H9 (cell line): Measurements from ENCODE around the gene HDAC2. TPM values are rescaled to one million over a fixed set of nuclear protein-coding genes. Genes with fewer than 3 reads are reported as not detected.

Experiments used
- DNase-seq: peaks from one replicate; pipeline ENCODE4 v3.0.0-alpha.2; 2017
- H2AFZ ChIP-seq: one replicate; pipeline ENCODE4 v1.6.1; 2013; ENCODE audit warnings: mild to moderate bottlenecking, low read length, control low read depth, moderate library complexity
- H2AK5ac ChIP-seq: 2 replicates; pipeline ENCODE4 v1.6.1; 2013; ENCODE audit warnings: low read length, control low read depth, mixed read lengths; ENCODE audit not compliant: insufficient read length
- H2BK120ac ChIP-seq: one replicate; pipeline ENCODE4 v1.6.1; 2013; ENCODE audit warnings: low read depth, mild to moderate bottlenecking, low read length, control low read depth, inconsistent platforms; ENCODE audit not compliant: poor library complexity, severe bottlenecking
- H2BK12ac ChIP-seq: 2 replicates; pipeline ENCODE4 v1.6.1; 2013; ENCODE audit warnings: low read length, control low read depth, mixed read lengths, low read depth; ENCODE audit not compliant: insufficient read length
- H2BK15ac ChIP-seq: 2 replicates; pipeline ENCODE4 v1.6.1; 2013; ENCODE audit warnings: low read depth, low read length, control low read depth
- H2BK20ac ChIP-seq: one replicate; pipeline ENCODE4 v1.6.1; 2013; ENCODE audit warnings: low read depth, mild to moderate bottlenecking, low read length, control low read depth, inconsistent platforms; ENCODE audit not compliant: poor library complexity, severe bottlenecking
- H2BK5ac ChIP-seq: 2 replicates; pipeline ENCODE4 v1.6.1; 2013; ENCODE audit warnings: low read length, control low read depth, mixed read lengths; ENCODE audit not compliant: insufficient read length
- H3K14ac ChIP-seq: 2 replicates; pipeline ENCODE4 v1.6.1; 2013; ENCODE audit warnings: low read length, control low read depth; ENCODE audit not compliant: insufficient read depth
- H3K18ac ChIP-seq: 2 replicates; pipeline ENCODE4 v1.6.1; 2013; ENCODE audit warnings: low read depth, mild to moderate bottlenecking, mixed read lengths, low read length, control low read depth; ENCODE audit not compliant: insufficient read length
- H3K23ac ChIP-seq: 2 replicates; pipeline ENCODE4 v1.6.1; 2013; ENCODE audit warnings: low read length, control low read depth, mixed read lengths, low read depth; ENCODE audit not compliant: insufficient read length
- H3K23me2 ChIP-seq: 2 replicates; pipeline ENCODE4 v1.6.1; 2013; ENCODE audit warnings: low read depth, mild to moderate bottlenecking, mixed read lengths, low read length, control low read depth; ENCODE audit not compliant: insufficient read length, poor library complexity, severe bottlenecking
- H3K27ac ChIP-seq: 2 replicates; pipeline ENCODE4 v1.5.1; 2013; ENCODE audit warnings: low read length, control low read depth, mixed read lengths, low read depth; ENCODE audit not compliant: insufficient read length
- H3K27me3 ChIP-seq: 2 replicates; pipeline ENCODE4 v1.6.1; 2013; ENCODE audit warnings: low read length, control low read depth, inconsistent platforms; ENCODE audit not compliant: insufficient read depth
- H3K4ac ChIP-seq: 2 replicates; pipeline ENCODE4 v1.6.1; 2013; ENCODE audit warnings: low read depth, mild to moderate bottlenecking, control low read depth, inconsistent platforms, low read length, moderate library complexity
- H3K4me1 ChIP-seq: 2 replicates; pipeline ENCODE4 v1.6.1; 2013; ENCODE audit warnings: low read length, control low read depth, inconsistent platforms; ENCODE audit not compliant: insufficient read depth
- H3K4me2 ChIP-seq: 2 replicates; pipeline ENCODE4 v1.6.1; 2013; ENCODE audit warnings: low read length, control low read depth, mixed read lengths; ENCODE audit not compliant: insufficient read length, insufficient read depth
- H3K56ac ChIP-seq: 2 replicates; pipeline ENCODE4 v1.6.1; 2013; ENCODE audit warnings: low read depth, mild to moderate bottlenecking, mixed read lengths, low read length, control low read depth; ENCODE audit not compliant: insufficient read length
- H3K79me1 ChIP-seq: 2 replicates; pipeline ENCODE4 v1.6.1; 2013; ENCODE audit warnings: low read depth, mild to moderate bottlenecking, moderate library complexity, low read length, control low read depth, inconsistent platforms; ENCODE audit not compliant: insufficient read depth, poor library complexity, severe bottlenecking
- H3K79me2 ChIP-seq: 2 replicates; pipeline ENCODE4 v1.6.1; 2013; ENCODE audit warnings: low read length, control low read depth, inconsistent platforms; ENCODE audit not compliant: insufficient read depth
- H3K9ac ChIP-seq: 2 replicates; pipeline ENCODE4 v1.6.1; 2013; ENCODE audit warnings: low read length, control low read depth, mixed read lengths; ENCODE audit not compliant: insufficient read length; ENCODE audit errors: extremely low read depth
- H3K9me3 ChIP-seq: one replicate; pipeline ENCODE4 v1.6.1; 2013; ENCODE audit warnings: low read depth, low read length, inconsistent platforms; ENCODE audit not compliant: control insufficient read depth
- H3T11ph ChIP-seq: one replicate; pipeline ENCODE4 v1.6.1; 2013; ENCODE audit warnings: mild to moderate bottlenecking, low read length, control low read depth, inconsistent platforms
- H4K20me1 ChIP-seq: one replicate; pipeline ENCODE4 v1.6.1; 2013; ENCODE audit not compliant: control insufficient read depth, insufficient read length, insufficient read depth
- H4K5ac ChIP-seq: 2 replicates; pipeline ENCODE4 v1.6.1; 2013; ENCODE audit warnings: low read depth, mild to moderate bottlenecking, mixed read lengths, low read length, control low read depth; ENCODE audit not compliant: insufficient read length
- H4K8ac ChIP-seq: replicated peaks from 2 replicates; pipeline ENCODE4 v1.6.1; 2013; ENCODE audit warnings: low read length, control low read depth, mixed read lengths, low read depth; ENCODE audit not compliant: insufficient read length
- H4K91ac ChIP-seq: 2 replicates; pipeline ENCODE4 v1.6.1; 2013; ENCODE audit warnings: low read depth, mild to moderate bottlenecking, moderate library complexity, mixed read lengths, low read length, control low read depth; ENCODE audit not compliant: insufficient read length
- H3K27ac Mint-ChIP-seq, 3 experiments: 2 replicates in 2 of 3; 3 replicates in 1 of 3; pipeline ENCODE4 v1.8.0; 2020 to 2021; ENCODE audit warnings: mixed read lengths in 3 of 3, mild to moderate bottlenecking in 1 of 3, moderate library complexity in 1 of 3
- H3K27me3 Mint-ChIP-seq: 2 replicates; pipeline ENCODE4 v1.8.0; 2021; ENCODE audit warnings: low read depth, mild to moderate bottlenecking, moderate library complexity, mixed read lengths
- H3K36me3 Mint-ChIP-seq, 3 experiments: 2 replicates in 2 of 3; 3 replicates in 1 of 3; pipeline ENCODE4 v1.8.0; 2020 to 2021; ENCODE audit warnings: low read depth in 3 of 3, mixed read lengths in 3 of 3; ENCODE audit not compliant: insufficient read depth in 1 of 3
- H3K4me1 Mint-ChIP-seq, 2 experiments: 2 replicates each; pipeline ENCODE4 v1.8.0; 2020; ENCODE audit warnings: mixed read lengths in 2 of 2
- H3K4me3 Mint-ChIP-seq, 2 experiments: 2 replicates in 1 of 2; 3 replicates in 1 of 2; pipeline ENCODE4 v1.8.0; 2020 to 2021; ENCODE audit warnings: mild to moderate bottlenecking in 2 of 2, mixed read lengths in 2 of 2, moderate library complexity in 1 of 2
- H3K9me3 Mint-ChIP-seq, 2 experiments: 2 replicates in 1 of 2; 3 replicates in 1 of 2; pipeline ENCODE4 v1.8.0; 2020; ENCODE audit warnings: mild to moderate bottlenecking in 2 of 2, mixed read lengths in 2 of 2, moderate library complexity in 1 of 2
- CTCF ChIP-seq: fragments of 200-600 bp; sonication (generic); conservative IDR thresholded peaks from 3 replicates; pipeline ENCODE4 v1.8.0; 2021; ENCODE audit warnings: antibody characterized with exemption, mild to moderate bottlenecking
- WGBS: extraction: QIAGEN DNeasy Blood & Tissue Kit; methylation state at CpG from one replicate; pipeline ENCODE4 v1.1.7; 2013; ENCODE audit warnings: missing lambda C conversion rate, low lambda C conversion rate, mixed read lengths; ENCODE audit not compliant: insufficient read length; ENCODE audit errors: extremely low coverage; 5-methylcytosine and 5-hydroxymethylcytosine counted together
- total RNA-seq: library from RNA; stranded (reverse); gene quantifications from 2 replicates; pipeline ENCODE4 v1.2.1, GENCODE V29; 2021

HDAC2 gene
- total RNA-seq, 1 experiment from 2014 or later, result 330 TPM

GRCh38 chr6:113888956-113889630, 81.9 kb downstream of the HDAC2 start:
- no peak overlapping the region for H3K23ac ChIP-seq
- no peak overlapping the region for H3K18ac ChIP-seq

More at GRCh38 chr6:113888956-113889630, 81.9 kb downstream of the HDAC2 start:
- no peaks in the 10 kb centered on the region for H3K4me1 ChIP-seq
- H4K20me1 ChIP-seq, result no peaks in the 10 kb centered on the region
- no peaks in the 10 kb centered on the region for H3K23me2 ChIP-seq
- no peak overlapping the region for H3K56ac ChIP-seq
- H2BK12ac ChIP-seq, result no peak overlapping the region
- H2BK20ac ChIP-seq, result no peak overlapping the region
- H4K5ac ChIP-seq, result no peak overlapping the region
- no peak overlapping the region for H2BK5ac ChIP-seq
- H3K4me1 Mint-ChIP-seq, result peaks cover 5% of the 10 kb centered on the region in 2 experiments; a peak in 1 of 4 replicates
- H2BK15ac ChIP-seq, result no peak overlapping the region
- no peak overlapping the region for H3K4me2 ChIP-seq
- no peaks in the 10 kb centered on the region for H3K79me1 ChIP-seq
- no peak overlapping the region for H3K9ac ChIP-seq
- H2AK5ac ChIP-seq, result no peak overlapping the region
- H3K27me3 ChIP-seq, result no peaks in the 10 kb centered on the region
- H3K27ac ChIP-seq, result no peak overlapping the region
- H4K8ac ChIP-seq, result no peak overlapping the region
- no peak overlapping the region for H2AFZ ChIP-seq
- no peaks in the 10 kb centered on the region; a peak in 2 of 7 replicates for H3K36me3 Mint-ChIP-seq
- no peak overlapping the region for H3T11ph ChIP-seq
- H3K4me3 Mint-ChIP-seq, result no peak overlapping the region
- no CpG with 5 or more reads among the region's 3 CpGs for WGBS
- H2BK120ac ChIP-seq, result no peak overlapping the region
- H3K14ac ChIP-seq, result no peak overlapping the region
- H3K9me3 ChIP-seq, result no peaks in the 10 kb centered on the region
- H3K27ac Mint-ChIP-seq, result no peak overlapping the region
- H3K4ac ChIP-seq, result no peak overlapping the region
- no peaks in the 10 kb centered on the region for H3K27me3 Mint-ChIP-seq
- H4K91ac ChIP-seq, result no peak overlapping the region
- no peaks in the 10 kb centered on the region for H3K79me2 ChIP-seq
- no peak for DNase-seq
- peaks cover 0 to 13% of the 10 kb centered on the region in 2 experiments; a peak in 3 of 5 replicates for H3K9me3 Mint-ChIP-seq
- TF ChIP-seq CTCF, result no peak
